ENCODE measurements around the gene PVRIG.
"Not testable (repeated sequence)": the region's sequence is repeated elsewhere in the genome, so short reads cannot be mapped to it uniquely, and the experiment has no call there.

PVRIG gene

GRCh38 chr7:100265851-100266250 lies 46.1 kb downstream of the PVRIG start:
- H3K9me3 Mint-ChIP-seq; H3K4me3 Mint-ChIP-seq; H3K4me1 Mint-ChIP-seq (ENCODE audit: low read depth); H3K36me3 Mint-ChIP-seq (ENCODE audit: low read depth); intact Hi-C loops (cut with micrococcal nuclease); H3K27ac Mint-ChIP-seq: not testable (repeated sequence)
- H3K27me3 Mint-ChIP-seq, result peaks cover 15% of the 10 kb centered on the region

- no peaks in the 10 kb centered on the region for H3K36me3 Mint-ChIP-seq (ENCODE audit: low read depth)
- H3K4me1 Mint-ChIP-seq (ENCODE audit: low read depth), result peaks cover 11% of the 10 kb centered on the region
- H3K9me3 Mint-ChIP-seq, result no peaks in the 10 kb centered on the region
- intact Hi-C loops (cut with micrococcal nuclease), result no loop called here
- H3K27ac Mint-ChIP-seq, result no peak overlapping the region
- H3K27me3 Mint-ChIP-seq, result peaks cover 21% of the 10 kb centered on the region
- H3K4me3 Mint-ChIP-seq, result no peak overlapping the region
Measured at GRCh38 chr7:100266576-100267354, 47.0 kb downstream of the PVRIG start.

GRCh38 chr7:100267648-100268047 lies 47.9 kb downstream of the PVRIG start:
- H3K36me3 Mint-ChIP-seq (ENCODE audit: low read depth), result no peaks in the 10 kb centered on the region
- H3K27ac Mint-ChIP-seq, result no peak overlapping the region
- H3K27me3 Mint-ChIP-seq, result peaks cover 21% of the 10 kb centered on the region
- intact Hi-C loops (cut with micrococcal nuclease), result no loop called here
- H3K9me3 Mint-ChIP-seq, result no peaks in the 10 kb centered on the region
- no peak overlapping the region for H3K4me3 Mint-ChIP-seq
- peaks cover 17% of the 10 kb centered on the region for H3K4me1 Mint-ChIP-seq (ENCODE audit: low read depth)

- intact Hi-C loops (cut with micrococcal nuclease); H3K27ac Mint-ChIP-seq; H3K36me3 Mint-ChIP-seq (ENCODE audit: low read depth); H3K9me3 Mint-ChIP-seq; H3K4me3 Mint-ChIP-seq: not testable (repeated sequence)
- Mint-ChIP-seq H3K27me3 (peaks cover 21% of the 10 kb centered on the region), H3K4me1 (ENCODE audit: low read depth) (peaks cover 17% of the 10 kb centered on the region)
Measured at GRCh38 chr7:100268882-100269281, 49.1 kb downstream of the PVRIG start.

- intact Hi-C loops (cut with micrococcal nuclease); H3K36me3 Mint-ChIP-seq (ENCODE audit: low read depth); H3K9me3 Mint-ChIP-seq; H3K4me3 Mint-ChIP-seq; H3K27ac Mint-ChIP-seq: not testable (repeated sequence)
- Mint-ChIP-seq H3K27me3 (peaks cover 21% of the 10 kb centered on the region), H3K4me1 (ENCODE audit: low read depth) (peaks cover 17% of the 10 kb centered on the region)
Measured at GRCh38 chr7:100269306-100270045, 49.7 kb downstream of the PVRIG start.

GRCh38 chr7:100270046-100270918 lies 50.5 kb downstream of the PVRIG start:
- H3K4me3 Mint-ChIP-seq; H3K9me3 Mint-ChIP-seq; H3K36me3 Mint-ChIP-seq (ENCODE audit: low read depth); intact Hi-C loops (cut with micrococcal nuclease); H3K27ac Mint-ChIP-seq: not testable (repeated sequence)
- peaks cover 23% of the 10 kb centered on the region for H3K4me1 Mint-ChIP-seq (ENCODE audit: low read depth)
- peaks cover 21% of the 10 kb centered on the region for H3K27me3 Mint-ChIP-seq

Measured in dendritic cell treated with granulocyte-macrophage colony-stimulating factor and Interleukin-4, amounts not matched to agents 40 ng/mL and 50 ng/mL, for 4 days (primary cell).